HL-60 (cell line): Measurements from ENCODE around the gene TAMM41.
"Not testable (repeated sequence)": the region's sequence is repeated elsewhere in the genome, so short reads cannot be mapped to it uniquely, and the experiment has no call there.

ENCODE experiments used
- DNase-seq, 2 experiments: peaks; one replicate each; pipeline ENCODE4 v3.0.0-alpha.2; 2010 to 2020; ENCODE audit warnings: low read depth in 1 of 2, low spot score in 1 of 2
- H3K27ac ChIP-seq: fragments of 250-450 bp; sonication (Bioruptor Pico); replicated peaks from 2 replicates; pipeline ENCODE4 v1.5.1; 2020; ENCODE audit warnings: mild to moderate bottlenecking, moderate library complexity
- H3K27me3 ChIP-seq: fragments of 250-450 bp; sonication (Bioruptor Pico); 2 replicates; pipeline ENCODE4 v1.5.1; 2021; ENCODE audit warnings: mild to moderate bottlenecking, moderate library complexity; ENCODE audit not compliant: insufficient read depth, poor library complexity, severe bottlenecking
- H3K4me3 ChIP-seq: replicated peaks from 2 replicates; pipeline ENCODE4 v1.5.1; 2011; ENCODE audit warnings: mild to moderate bottlenecking, control low read depth, low read length; ENCODE audit not compliant: insufficient read depth
- GABPA ChIP-seq: IDR thresholded peaks from 2 replicates; pipeline ENCODE4 v1.6.1; 2012; ENCODE audit warnings: low read depth
- POLR2AphosphoS5 ChIP-seq: IDR thresholded peaks from 2 replicates; pipeline ENCODE4 v1.6.1; 2012; ENCODE audit warnings: low read depth
- SPI1 ChIP-seq: IDR thresholded peaks from 2 replicates; pipeline ENCODE4 v1.6.1; 2012; ENCODE audit warnings: low read depth, mild to moderate bottlenecking, borderline replicate concordance
- long read RNA-seq: library from polyadenylated mRNA; unstranded; transcript quantifications from one replicate; pipeline ENCODE4 v2.0.0, GENCODE V29; 2020
- TF ChIP-seq, protein P1 (sequence below): IDR thresholded peaks from one replicate; pipeline ENCODE4 v1.5.1; 2011; ENCODE audit warnings: low read length, control low read depth, inconsistent platforms; ENCODE audit not compliant: insufficient read depth
- TF ChIP-seq, protein P2 (sequence below): IDR thresholded peaks from 2 replicates; pipeline ENCODE4 v1.6.1; 2012; ENCODE audit warnings: low read depth; ENCODE audit not compliant: insufficient replicate concordance

Gene TAMM41, protein sequence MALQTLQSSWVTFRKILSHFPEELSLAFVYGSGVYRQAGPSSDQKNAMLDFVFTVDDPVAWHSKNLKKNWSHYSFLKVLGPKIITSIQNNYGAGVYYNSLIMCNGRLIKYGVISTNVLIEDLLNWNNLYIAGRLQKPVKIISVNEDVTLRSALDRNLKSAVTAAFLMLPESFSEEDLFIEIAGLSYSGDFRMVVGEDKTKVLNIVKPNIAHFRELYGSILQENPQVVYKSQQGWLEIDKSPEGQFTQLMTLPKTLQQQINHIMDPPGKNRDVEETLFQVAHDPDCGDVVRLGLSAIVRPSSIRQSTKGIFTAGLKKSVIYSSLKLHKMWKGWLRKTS
- long read RNA-seq, transcript TAMM41-206 (8 exons, 1,213 nt) = major isoform, 96 of 155 reads
- long read RNA-seq, transcript TAMM41-201 (7 exons, 1,297 nt) = minor isoform, 7 of 155 reads
- long read RNA-seq, partial matches to known transcripts = 18 of 155 reads
- long read RNA-seq, other reads (novel, unspliced or antisense) = 33 of 155 reads

GRCh38 chr3:11846281-11847266, at the start of gene TAMM41:
Gene TAMM41 (minus strand): TSS chr3:11846885. CDS start chr3:11846636, 249 bp downstream.
- TF ChIP-seq, protein P1, sequence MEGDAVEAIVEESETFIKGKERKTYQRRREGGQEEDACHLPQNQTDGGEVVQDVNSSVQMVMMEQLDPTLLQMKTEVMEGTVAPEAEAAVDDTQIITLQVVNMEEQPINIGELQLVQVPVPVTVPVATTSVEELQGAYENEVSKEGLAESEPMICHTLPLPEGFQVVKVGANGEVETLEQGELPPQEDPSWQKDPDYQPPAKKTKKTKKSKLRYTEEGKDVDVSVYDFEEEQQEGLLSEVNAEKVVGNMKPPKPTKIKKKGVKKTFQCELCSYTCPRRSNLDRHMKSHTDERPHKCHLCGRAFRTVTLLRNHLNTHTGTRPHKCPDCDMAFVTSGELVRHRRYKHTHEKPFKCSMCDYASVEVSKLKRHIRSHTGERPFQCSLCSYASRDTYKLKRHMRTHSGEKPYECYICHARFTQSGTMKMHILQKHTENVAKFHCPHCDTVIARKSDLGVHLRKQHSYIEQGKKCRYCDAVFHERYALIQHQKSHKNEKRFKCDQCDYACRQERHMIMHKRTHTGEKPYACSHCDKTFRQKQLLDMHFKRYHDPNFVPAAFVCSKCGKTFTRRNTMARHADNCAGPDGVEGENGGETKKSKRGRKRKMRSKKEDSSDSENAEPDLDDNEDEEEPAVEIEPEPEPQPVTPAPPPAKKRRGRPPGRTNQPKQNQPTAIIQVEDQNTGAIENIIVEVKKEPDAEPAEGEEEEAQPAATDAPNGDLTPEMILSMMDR = peak; percentile 86
- peak; percentile 95 for TF ChIP-seq POLR2AphosphoS5
- TF ChIP-seq, protein P2, sequence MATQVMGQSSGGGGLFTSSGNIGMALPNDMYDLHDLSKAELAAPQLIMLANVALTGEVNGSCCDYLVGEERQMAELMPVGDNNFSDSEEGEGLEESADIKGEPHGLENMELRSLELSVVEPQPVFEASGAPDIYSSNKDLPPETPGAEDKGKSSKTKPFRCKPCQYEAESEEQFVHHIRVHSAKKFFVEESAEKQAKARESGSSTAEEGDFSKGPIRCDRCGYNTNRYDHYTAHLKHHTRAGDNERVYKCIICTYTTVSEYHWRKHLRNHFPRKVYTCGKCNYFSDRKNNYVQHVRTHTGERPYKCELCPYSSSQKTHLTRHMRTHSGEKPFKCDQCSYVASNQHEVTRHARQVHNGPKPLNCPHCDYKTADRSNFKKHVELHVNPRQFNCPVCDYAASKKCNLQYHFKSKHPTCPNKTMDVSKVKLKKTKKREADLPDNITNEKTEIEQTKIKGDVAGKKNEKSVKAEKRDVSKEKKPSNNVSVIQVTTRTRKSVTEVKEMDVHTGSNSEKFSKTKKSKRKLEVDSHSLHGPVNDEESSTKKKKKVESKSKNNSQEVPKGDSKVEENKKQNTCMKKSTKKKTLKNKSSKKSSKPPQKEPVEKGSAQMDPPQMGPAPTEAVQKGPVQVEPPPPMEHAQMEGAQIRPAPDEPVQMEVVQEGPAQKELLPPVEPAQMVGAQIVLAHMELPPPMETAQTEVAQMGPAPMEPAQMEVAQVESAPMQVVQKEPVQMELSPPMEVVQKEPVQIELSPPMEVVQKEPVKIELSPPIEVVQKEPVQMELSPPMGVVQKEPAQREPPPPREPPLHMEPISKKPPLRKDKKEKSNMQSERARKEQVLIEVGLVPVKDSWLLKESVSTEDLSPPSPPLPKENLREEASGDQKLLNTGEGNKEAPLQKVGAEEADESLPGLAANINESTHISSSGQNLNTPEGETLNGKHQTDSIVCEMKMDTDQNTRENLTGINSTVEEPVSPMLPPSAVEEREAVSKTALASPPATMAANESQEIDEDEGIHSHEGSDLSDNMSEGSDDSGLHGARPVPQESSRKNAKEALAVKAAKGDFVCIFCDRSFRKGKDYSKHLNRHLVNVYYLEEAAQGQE = peak; percentile 17
- TF ChIP-seq SPI1 = no peak
- no peak for TF ChIP-seq GABPA
- no peaks in the 10 kb centered on the region for H3K27me3 ChIP-seq
- H3K4me3 ChIP-seq = peak within 1 kb of the TSS; percentile 91
- H3K27ac ChIP-seq = peak within 1 kb of the TSS; percentile 86
- DNase-seq = peak; percentile 81 to 95

DNA sequence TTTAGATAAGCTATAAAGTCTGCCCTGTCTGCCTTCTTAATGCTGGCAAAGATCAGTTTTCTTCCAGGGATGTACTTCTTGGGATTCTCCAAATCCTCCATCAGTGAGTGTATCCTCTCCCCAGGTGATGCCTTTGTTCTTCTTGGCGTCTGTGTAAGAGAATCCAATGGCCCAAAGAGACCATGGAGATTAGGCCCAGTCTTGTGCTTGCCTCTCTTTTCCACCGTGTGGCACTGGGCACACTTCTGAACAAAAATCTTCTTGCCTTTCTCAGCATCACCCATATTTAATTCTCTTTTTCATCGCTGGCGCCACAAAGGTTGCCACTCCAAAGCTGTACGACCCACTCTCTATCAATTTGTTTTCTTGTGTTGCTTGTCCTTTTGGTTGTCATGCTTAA, 32.2 kb upstream of the TAMM41 start:
- Histone ChIP-seq H3K4me3 (no peak overlapping the region), H3K27ac (no peak overlapping the region), H3K27me3 (no peaks in the 10 kb centered on the region)
- no peak for TF ChIP-seq POLR2AphosphoS5
- TF ChIP-seq SPI1 = no peak
- no peak for TF ChIP-seq GABPA
- TF ChIP-seq, protein P1 = no peak
- TF ChIP-seq, protein P2 = no peak
- DNase-seq = no peak

GRCh38 chr3:11874707-11875106, 28.0 kb upstream of the TAMM41 start:
- H3K27ac ChIP-seq, H3K27me3 ChIP-seq, H3K4me3 ChIP-seq, DNase-seq: not testable (repeated sequence)

- H3K27ac ChIP-seq, H3K27me3 ChIP-seq, DNase-seq, H3K4me3 ChIP-seq: not testable (repeated sequence)
- TF ChIP-seq SPI1 = peak; percentile 83
These were observed 17.1 kb upstream of the TAMM41 start for GRCh38 chr3:11863739-11864138.

- H3K27ac ChIP-seq, H3K4me3 ChIP-seq, H3K27me3 ChIP-seq, DNase-seq: not testable (repeated sequence)
These were observed 15.9 kb upstream of the TAMM41 start for GRCh38 chr3:11862584-11862983.

DNA sequence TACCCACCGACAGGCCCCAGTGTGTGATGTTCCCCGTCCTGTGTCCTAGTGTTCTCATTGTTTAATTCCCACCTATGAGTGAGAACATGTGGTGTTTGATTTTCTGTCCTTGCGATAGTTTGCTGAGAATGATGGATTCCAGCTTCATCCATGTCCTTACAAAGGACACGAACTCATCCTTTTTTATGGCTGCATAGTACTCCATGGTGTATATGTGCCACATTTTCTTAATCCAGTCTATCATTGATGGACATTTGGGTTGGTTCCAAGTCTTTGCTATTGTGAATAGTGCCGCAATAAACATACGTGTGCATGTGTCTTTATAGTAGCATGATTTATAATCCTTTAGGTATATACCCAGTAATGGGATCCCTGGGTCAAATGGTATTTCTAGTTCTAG, 15.5 kb upstream of the TAMM41 start:
- H3K27me3 ChIP-seq, DNase-seq, H3K4me3 ChIP-seq, H3K27ac ChIP-seq: not testable (repeated sequence)

- not testable (repeated sequence) for H3K4me3 ChIP-seq, DNase-seq, H3K27ac ChIP-seq, H3K27me3 ChIP-seq
These were observed 13.5 kb upstream of the TAMM41 start for GRCh38 chr3:11860213-11860612.
